Esophagus squamous epithelium (tissue), 4 donors: ENCODE results near the gene KIF26B.

Experiments
- CTCF ChIP-seq, 6 experiments: fragments of 450-650 bp in 4 of 6; fragments of 200-600 bp in 2 of 6; sonication (generic) in 2 of 6; IDR thresholded peaks; one replicate each; pipeline ENCODE4 v1.5.1; 2016 to 2019; ENCODE audit warnings: antibody characterized with exemption in 6 of 6, mild to moderate bottlenecking in 4 of 6, moderate library complexity in 4 of 6
- POLR2A ChIP-seq, 4 donors: fragments of 450-650 bp; IDR thresholded peaks; one replicate each; pipeline ENCODE4 v1.6.1; 2017; ENCODE audit warnings: antibody characterized with exemption in 4 of 4, mild to moderate bottlenecking in 4 of 4, moderate library complexity in 3 of 4

DNA sequence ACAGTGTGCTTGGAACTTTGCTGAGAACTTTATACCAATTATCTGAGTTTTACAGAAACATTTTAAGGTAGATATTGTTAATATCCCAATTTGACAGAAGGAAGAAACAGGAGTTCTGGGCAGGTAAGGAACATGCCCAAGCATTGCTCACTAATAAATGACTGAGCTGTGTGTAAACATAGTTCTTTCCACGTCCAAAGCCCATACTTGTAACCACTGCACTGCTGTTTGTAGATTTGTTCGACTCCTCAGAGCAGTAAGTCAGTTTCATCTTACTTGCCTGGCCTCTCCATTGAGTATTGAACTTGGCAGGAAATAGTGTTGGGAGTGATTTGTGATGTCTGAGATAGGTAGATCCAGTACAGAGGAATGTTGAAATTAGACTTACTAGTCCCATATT, 335.1 kb downstream of the KIF26B start:
- no peak for TF ChIP-seq CTCF (IDR thresholded peaks at IDR 0.05)
- no peak for TF ChIP-seq POLR2A (IDR thresholded peaks at IDR 0.05)
